ENCODE data around the gene PARD3.

GRCh38 chr10:34654211-34654610, 160.9 kb downstream of the PARD3 start:
- TF ChIP-seq POLR2A (IDR thresholded peaks at IDR 0.05) = no peak
- TF ChIP-seq, protein P1, sequence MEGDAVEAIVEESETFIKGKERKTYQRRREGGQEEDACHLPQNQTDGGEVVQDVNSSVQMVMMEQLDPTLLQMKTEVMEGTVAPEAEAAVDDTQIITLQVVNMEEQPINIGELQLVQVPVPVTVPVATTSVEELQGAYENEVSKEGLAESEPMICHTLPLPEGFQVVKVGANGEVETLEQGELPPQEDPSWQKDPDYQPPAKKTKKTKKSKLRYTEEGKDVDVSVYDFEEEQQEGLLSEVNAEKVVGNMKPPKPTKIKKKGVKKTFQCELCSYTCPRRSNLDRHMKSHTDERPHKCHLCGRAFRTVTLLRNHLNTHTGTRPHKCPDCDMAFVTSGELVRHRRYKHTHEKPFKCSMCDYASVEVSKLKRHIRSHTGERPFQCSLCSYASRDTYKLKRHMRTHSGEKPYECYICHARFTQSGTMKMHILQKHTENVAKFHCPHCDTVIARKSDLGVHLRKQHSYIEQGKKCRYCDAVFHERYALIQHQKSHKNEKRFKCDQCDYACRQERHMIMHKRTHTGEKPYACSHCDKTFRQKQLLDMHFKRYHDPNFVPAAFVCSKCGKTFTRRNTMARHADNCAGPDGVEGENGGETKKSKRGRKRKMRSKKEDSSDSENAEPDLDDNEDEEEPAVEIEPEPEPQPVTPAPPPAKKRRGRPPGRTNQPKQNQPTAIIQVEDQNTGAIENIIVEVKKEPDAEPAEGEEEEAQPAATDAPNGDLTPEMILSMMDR (IDR thresholded peaks at IDR 0.05) = no peak
